Hippocampal formation (tissue), 2 donors: ENCODE results near the gene CCM2.
"Not testable (repeated sequence)": the region's sequence is repeated elsewhere in the genome, so short reads cannot be mapped to it uniquely, and the experiment has no call there.

ENCODE experiments used
- DNase-seq, 2 donors: peaks; one replicate each; lab custom pipeline; 2025; lab: John Stamatoyannopoulos, UW

The CCM2 gene

GRCh38 chr7:45033931-45034290, 33.9 kb downstream of the CCM2 start:
- DNase-seq: no peak

- DNase-seq: not testable (repeated sequence)
Measured at GRCh38 chr7:45034710-45035109, 34.7 kb downstream of the CCM2 start.

- no peak for DNase-seq
Measured at GRCh38 chr7:45035371-45035770, 35.4 kb downstream of the CCM2 start.

- no peak for DNase-seq
Measured at GRCh38 chr7:45035893-45036292, 35.9 kb downstream of the CCM2 start.

- no peak for DNase-seq
Measured at GRCh38 chr7:45036317-45036716, 36.3 kb downstream of the CCM2 start.

GRCh38 chr7:45036796-45037195, 36.8 kb downstream of the CCM2 start:
- no peak for DNase-seq

- no peak for DNase-seq
Measured at GRCh38 chr7:45037876-45038275, 37.9 kb downstream of the CCM2 start.

GRCh38 chr7:45039106-45039505, 39.1 kb downstream of the CCM2 start:
- no peak for DNase-seq

GRCh38 chr7:45044338-45044737, 44.3 kb downstream of the CCM2 start:
- DNase-seq: no peak

- no peak for DNase-seq
Measured at GRCh38 chr7:45048748-45049147, 48.7 kb downstream of the CCM2 start.

GRCh38 chr7:45050198-45050597, 50.2 kb downstream of the CCM2 start:
- no peak for DNase-seq

GRCh38 chr7:45052011-45052410, 52.0 kb downstream of the CCM2 start:
- DNase-seq: no peak

GRCh38 chr7:45053401-45053800, 53.4 kb downstream of the CCM2 start:
- no peak for DNase-seq

- DNase-seq: no peak
Measured at GRCh38 chr7:45053941-45054340, 53.9 kb downstream of the CCM2 start.

GRCh38 chr7:45054442-45054841, 54.4 kb downstream of the CCM2 start:
- DNase-seq: no peak

- no peak for DNase-seq
Measured at GRCh38 chr7:45055016-45055415, 55.0 kb downstream of the CCM2 start.

GRCh38 chr7:45055594-45056219, 55.7 kb downstream of the CCM2 start:
- no peak for DNase-seq

- no peak for DNase-seq
Measured at GRCh38 chr7:45057878-45058277, 57.9 kb downstream of the CCM2 start.

GRCh38 chr7:45060295-45060694, 60.3 kb downstream of the CCM2 start:
- DNase-seq: no peak

GRCh38 chr7:45061352-45061751, 61.4 kb downstream of the CCM2 start:
- DNase-seq: no peak

- no peak for DNase-seq
Measured at GRCh38 chr7:45061806-45062425, 61.9 kb downstream of the CCM2 start.

GRCh38 chr7:45064047-45064725, 64.2 kb downstream of the CCM2 start:
- no peak for DNase-seq
